ENCODE results near the gene FABP3.
"Not testable (repeated sequence)": the region's sequence is repeated elsewhere in the genome, so short reads cannot be mapped to it uniquely, and the experiment has no call there.

FABP3 gene

DNA sequence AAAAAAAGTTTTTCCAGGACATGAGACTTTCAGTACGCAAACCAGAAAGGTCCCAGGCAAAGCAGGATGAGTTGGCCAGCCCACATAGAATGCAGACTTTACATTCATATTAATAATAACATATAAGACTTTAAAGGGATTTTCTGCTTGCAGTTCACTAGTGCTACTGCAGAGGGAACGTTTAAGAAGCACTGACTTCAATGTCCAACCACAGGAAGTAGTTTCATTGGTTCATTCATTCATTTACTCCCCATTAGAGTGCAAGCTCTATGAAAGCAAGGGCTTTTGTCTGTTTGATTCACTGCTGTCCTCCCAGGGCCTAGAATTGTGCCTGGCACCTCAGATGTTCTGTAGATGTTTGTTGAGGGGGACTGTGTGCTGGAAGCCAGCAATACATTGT lies 28.4 kb upstream of the FABP3 start:
- no peak for DNase-seq

DNA sequence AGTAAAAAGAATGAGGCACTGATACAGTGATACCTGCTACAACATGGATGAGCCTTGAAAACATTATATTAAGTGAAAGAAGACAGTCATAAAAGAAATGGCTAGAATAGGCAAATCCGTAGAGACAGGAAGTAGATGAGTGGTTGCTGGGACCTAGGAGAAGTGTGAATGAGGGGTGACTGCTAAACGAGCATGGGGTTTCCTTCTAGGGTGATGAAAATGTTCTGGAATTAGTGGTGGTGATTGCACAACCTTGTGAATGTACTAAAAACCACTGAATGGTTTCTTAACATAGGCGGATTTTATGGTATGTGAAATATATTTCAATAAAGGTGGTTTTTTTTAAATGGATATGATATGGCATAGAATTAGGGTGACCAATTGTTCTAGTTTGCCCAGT lies 27.5 kb upstream of the FABP3 start:
- no peak for DNase-seq

DNA sequence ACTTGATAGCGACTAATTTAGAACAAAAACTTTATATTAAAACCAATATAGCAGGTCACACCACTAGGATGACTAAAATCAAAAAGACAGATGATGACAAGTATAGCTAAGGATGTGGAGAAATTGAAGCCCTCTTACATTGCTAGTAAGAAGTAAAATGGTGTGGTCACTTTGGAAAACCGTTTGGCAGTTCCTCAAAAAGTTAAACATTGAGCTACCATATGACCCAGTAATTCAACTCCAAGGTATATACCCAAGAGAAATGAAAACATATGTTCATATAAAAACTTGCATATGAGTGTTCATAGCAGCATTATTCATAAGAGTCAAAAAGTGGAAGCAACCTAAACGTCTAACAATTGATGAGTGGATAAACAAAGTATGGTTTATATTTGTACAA lies 27.1 kb upstream of the FABP3 start:
- no peak for DNase-seq

DNA sequence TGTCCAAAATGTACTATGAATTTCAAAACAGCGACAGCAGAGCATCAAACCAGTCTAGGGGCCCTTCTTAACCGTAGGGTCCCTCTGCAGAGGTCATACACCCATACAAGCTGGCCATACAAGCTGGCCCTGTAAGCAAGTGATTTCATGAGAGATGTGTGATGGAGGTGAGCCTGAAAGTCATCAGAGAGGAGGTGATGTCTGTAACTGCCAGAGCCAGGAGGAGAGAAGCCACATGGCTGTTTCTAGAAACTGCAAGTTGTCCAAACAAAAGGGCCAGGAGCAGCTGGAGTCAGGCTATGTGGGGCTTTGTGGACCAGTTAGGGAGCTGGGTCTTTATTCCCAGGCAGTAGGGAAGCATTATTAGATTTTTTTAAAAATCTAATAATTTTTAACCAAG lies 25.4 kb upstream of the FABP3 start:
- DNase-seq = no peak

DNA sequence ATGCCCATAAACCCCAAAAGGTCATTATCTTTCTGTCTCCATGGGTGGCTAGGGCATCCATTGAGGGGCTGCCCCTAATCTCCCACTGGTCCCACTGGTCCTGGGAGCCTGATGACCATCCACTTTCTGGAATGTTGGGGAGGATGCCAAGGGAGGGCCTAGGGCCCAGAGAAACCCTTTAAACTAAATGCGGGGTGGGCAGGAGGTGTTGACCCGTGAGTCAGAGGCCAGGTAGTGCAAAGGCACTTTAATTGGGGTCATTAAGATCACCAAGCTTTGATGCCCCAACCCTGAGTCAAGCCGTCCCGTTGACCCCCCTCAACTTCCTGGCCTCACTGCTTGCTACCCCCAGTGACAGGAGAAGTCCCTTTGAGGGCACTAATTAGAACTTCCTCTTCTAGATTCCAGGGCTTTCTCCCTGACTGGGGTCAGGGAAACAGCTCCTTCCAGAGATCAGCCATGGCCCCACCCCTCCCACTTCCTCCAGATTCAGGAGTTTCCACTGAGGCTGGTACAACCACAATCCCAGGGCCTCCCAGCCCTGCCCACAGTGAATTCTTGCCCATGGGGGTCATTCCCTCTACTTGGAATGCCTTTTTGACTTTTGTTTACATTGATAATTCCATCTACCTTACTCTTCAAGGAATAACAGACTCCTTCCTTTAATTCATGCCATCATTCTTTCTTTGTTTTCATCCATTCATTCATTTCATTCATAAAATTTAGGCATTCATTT lies 24.7 kb upstream of the FABP3 start:
- no peak for DNase-seq

DNA sequence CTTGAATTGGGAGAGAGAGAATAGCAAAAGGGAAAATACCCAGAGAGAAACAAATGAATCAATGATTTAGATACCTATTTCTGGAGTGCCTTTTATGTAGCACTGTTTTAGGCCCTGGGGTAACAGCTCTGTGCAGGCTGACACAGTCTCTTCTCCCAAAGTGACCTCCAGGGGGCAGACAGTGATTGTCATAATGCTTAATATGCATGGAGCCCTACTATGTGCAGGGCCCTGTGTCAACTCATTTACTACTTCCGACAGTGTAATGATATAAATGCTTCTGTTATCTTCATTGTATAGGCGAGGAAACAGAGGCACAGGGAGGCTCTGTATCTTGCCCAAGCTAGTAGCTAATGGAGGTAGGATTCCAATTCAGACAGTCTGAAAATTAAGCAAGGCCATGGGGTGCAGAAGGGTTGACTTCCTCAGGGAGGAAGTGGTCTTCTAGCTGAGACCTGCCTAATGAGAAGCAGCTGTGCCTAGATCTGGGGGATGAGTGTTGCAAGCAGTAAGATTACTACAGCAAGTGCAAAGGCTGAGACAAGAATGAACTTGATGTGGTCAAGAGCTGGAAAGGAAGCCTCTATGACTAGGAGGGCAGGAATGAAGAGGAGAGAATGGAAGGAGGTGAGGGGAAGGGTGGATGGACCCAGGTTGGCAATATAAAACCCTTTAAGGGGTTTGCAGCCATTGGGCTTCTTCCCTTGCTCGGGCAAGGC lies 23.9 kb upstream of the FABP3 start:
- DNase-seq = no peak

DNA sequence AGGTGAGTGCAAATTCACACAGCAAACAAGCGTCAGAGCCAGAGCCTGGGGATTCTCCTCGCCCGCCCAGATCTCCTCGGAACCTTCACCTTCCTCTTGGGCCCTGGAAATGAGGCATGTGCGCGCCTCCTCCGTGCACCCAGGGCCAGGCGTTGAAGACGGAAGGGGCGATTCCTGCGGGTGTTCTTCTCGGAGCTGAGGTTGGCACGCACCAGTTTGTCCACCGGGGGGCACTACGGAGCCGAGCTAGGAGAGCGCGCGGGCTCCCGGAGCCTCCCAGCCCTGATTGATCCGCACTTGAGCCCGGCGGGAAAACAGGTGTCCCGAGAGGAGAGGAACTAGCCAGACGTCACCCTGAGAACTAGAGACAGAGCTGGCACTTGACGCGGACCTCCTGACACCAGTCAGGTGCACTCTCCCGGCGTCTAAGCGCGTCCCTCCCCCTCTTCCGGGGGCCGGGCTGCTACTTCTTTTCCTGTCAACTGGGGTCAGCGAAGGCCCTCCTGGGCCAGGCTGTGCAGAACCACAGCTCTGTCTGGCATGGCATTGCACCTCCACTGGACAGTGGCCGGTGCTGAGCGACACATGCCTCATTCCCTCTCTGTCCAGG lies 21.8 kb upstream of the FABP3 start:
- peak; percentile 72 for DNase-seq

DNA sequence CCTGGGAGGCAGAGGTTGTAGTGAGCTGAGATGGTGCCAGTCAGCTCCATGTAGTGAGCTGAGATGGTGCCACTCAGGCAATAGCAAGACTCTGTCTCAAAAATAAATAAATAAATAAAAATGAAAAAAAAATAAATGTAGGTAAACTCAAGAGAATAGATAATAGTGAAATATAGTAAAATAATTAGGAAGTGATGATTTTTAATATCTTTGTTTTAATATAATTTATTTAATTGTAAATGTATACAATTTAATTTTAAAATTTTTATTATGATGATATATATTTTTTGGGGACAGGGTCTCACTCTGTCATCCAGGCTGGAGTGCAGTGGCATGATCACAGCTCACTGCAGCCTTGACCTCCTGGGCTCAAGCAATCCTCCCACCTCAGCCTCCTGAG lies 20.6 kb upstream of the FABP3 start:
- no peak for DNase-seq

DNA sequence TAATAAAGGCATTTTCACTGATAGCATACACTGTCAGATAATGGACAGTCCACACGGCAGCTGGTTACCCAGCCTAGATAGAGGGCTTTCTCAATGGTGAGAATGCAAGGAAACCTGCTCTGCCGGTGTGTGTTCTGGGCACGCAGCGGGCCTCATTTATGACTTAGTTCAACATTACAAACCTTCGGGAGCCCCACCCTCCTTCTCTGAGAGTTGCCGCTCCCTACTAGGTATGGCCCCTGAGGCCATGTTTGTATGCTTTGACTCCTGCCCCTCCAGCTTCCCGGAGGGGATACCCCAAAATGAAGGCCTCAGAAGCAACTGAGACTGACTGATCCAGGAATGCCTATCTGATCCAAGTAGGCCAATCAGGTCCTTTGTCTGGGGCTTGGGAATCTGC lies 17.2 kb upstream of the FABP3 start:
- DNase-seq = no peak

DNA sequence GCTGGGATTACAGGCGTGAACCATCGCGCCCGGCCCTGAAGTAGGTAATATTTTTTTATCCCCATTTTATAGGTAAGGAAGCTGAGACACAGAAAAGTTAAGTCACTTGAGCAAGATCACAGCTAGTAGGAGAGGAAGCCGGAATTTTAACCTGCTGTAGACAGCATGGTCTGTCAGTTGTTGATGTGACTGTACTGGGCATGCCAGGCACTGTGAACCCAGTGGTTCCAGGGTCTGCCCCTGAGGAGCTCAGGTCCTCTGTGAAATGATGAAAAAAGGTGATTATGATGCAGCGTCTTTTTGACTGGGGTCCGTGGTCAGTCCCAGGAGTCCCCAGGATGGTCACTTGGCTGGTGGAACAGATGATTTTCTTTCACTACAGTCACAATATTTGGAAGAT lies 16.7 kb upstream of the FABP3 start:
- no peak for DNase-seq

DNA sequence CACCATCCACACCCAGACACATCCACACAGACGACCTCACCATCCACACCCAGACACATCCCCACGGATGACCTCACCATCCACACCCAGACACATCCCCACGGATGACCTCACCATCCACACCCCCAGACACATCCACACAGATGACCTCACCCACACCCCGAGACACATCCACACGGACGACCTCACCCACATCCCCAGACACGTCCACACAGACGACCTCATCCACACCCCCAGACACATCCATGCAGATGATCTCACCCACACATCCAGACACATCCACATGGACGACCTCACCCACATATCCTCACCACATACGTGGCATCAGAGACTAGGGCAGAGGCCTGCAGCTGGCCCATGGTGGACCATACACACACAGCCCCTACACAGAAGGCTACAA lies 14.7 kb upstream of the FABP3 start:
- no peak for DNase-seq

DNA sequence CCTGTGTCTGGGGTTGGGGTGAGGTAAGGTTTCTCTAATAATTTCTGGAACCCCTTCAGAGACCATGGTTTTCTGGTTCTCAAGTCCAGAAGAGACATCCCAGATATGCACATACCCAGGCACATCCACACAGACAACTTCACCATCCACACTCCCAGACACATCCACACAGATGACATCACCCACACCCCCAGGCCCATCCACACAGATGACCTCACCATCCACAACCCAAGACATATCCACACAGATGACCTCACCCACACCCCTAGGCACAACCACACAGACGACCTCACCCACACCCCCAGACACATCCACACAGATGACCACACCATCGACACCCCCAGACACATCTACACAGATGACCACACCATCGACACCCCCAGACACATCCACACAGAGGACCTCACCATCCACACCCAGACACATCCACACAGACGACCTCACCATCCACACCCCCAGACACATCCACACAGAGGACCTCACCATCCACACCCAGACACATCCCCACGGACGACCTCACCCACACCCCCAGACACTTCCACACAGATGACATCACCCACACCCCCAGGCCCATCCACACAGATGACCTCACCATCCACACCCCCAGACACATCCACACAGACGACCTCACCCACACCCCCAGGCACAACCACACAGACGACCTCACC lies 13.8 kb upstream of the FABP3 start:
- not testable (repeated sequence) for DNase-seq

DNA sequence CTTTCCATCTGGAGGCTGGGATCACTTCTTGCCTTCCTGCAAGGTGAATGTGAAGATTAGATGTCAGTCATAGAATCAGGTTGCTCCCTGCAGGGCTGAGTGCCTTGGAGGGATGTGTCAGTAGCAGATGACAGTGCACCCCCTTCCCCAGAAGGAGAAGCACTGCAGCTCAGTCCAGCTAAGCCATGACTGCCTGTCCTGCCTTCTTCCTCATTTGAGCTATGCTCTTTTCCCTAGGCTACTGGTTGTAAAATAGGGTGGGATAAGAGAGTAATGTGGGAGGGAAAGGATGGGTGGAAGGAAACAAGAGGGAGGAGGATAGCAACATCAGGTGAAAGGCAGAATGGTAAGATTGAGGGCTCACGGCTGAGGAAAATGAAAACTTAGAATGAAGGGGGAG lies 11.1 kb upstream of the FABP3 start:
- DNase-seq = no peak

DNA sequence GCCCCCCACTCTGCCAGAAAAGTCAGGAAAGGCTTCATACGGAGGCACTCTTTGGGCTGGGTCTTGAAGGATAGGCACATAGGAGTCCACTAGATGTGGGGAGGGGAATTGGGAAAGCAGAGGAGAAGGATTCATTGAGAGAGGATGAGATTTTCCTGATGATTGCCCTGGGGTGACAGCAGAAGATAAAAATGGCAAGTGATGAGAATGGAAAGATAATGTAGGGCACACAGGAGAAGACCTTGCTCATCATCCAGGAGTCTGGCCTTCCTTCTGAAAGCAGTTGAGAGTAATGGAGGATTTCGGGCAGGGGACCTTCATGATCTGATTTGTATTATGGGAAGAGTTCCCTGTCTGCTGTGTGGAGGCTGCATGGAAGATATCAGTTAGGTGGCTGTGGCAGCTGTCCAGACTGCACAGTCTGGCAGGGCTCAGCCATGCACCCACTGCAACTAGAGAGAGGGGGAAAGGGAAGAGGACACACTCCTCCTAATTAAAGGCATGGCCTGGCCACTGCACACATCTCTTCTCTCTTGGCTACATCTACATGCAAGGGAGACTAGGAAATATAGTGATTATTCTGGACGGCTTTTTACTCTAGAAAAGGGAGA lies 9.6 kb upstream of the FABP3 start:
- DNase-seq = no peak

DNA sequence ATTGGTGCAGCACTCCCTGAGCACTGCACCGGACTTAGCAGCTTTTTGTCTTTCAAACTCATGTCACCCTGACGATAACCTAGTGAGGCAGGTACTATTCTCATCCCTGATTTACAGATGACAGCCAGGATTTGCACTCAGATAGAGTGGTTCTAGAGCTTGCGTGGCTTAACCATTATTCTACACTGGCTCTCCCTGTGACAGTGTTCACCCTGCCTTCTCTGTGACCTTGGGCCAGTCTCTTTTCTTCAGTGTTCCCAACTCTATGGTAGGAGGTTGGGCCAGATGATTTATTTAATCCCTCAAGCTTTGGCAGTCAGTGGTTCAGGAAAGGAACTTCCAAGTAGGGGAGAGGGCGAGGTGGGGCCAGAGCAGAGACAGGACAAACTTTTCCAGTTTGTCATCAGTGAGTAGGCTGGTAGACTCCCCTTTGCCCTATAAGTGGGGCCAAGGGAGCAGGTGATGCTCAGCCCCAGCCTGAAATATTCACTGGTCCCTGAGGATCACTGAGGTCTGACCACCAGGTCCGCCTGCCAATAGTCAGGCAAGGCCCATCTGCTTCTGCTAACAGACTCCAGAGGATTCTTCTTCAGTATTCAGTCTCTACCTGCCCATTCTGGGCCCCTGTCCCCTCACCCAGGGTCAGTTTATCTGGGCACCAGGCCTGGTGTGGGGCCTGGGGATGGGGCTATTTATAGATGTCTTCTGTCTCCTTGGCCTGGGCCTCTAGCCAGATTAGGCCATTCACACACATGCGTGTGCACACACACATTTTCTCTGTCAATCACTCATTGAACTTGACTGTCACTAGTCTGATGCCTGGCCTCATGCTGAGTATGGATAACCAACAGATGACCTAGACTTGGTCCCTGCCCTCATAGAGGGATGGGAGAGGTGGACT lies 8.8 kb upstream of the FABP3 start:
- no peak for DNase-seq

DNA sequence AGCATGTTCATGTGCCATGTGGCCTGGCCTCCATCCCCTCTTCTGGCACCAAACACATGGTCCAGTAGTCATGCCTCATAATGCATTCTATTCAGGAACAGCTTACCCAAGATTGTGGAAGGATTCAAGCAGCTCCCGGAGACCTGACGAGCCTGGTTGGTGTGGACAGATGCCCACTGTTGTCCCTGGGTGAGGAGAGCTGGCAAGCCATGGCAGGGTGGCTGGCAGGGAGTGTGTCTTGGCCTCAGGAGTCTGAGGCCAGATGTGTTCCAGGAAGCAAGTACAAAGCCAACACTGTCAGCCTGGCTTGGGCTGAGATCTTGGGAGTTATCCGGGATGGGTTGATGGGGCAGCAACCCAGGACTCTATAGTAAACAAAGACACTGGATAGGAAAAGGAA lies 7.3 kb upstream of the FABP3 start:
- DNase-seq = no peak

DNA sequence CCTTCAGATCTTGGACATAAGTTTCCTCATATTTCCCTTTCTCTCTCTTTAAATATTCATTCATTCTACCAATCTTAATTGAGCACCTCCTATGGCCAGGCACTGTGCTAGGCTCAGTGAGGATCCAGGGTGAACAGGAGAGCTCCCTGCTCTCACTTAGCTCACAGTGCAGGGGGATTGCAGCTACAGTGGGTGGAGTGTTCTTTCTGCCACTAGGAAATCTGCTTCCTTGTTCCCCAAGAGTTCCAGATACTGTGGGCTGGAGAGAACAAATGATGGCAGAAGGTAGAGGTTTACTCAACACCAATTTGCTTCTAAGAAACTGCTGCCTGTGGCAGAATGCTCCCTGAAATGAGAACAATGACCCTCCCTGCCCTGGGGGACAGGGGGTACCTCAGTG lies 5.1 kb upstream of the FABP3 start:
- no peak for DNase-seq

DNA sequence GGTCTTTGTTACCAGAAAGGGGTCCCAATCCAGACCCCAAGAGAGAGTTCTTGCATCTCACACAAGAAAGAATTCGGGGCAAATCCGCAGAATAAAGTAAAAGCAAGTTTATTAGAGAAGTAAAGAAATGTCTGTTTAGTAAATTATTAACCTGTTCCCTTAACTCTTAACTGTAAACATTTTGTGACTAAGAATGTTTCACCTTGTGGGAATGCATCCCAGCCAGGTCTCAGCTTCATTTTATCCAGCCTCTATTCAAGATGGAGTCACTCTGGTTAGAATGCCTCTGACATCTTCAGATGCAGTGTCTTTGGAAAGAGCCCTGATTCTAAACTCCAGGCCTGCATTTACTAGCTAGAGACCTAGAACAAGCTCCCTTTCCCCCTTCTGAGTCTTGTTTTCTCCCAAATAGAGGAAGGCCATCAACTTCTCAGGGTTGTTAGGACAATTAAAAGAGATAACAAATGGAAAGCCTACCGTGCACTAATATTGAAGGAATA lies 4.5 kb upstream of the FABP3 start:
- DNase-seq = no peak

DNA sequence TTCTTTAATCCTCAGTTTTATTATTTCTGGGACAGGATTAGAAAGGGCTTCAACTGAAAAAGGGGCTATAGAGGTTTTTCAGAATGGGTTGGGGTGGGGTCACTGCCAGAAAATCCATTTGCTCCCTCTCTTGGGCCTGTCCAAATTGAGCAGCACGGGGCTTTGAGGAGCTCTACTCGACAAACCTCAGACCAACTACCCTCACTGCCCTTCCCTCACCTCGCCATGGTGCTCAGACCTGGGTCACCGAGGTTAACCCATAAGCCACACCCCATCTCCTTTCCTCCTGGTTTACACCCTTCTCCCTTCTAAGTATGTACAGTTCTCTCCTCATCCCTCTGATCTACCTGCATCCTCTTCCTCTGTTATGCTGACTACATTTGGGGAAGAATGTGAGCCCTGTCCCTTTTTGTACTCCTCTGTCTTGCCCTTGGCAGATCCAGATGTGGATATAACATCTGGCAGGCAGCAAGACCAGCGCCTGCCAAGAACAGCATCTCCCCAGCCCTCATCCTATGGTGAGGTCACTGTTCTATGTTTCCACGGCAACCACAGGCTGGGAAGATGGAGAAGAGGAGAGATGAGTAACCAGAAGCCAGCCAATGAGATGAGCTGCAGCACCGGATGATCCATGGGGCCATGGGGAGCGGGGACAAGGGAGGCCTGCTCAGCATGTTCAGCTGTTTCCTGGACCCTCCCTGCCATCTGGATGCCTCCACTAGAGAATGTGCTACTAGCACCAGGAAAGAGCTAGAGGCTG lies 3.7 kb upstream of the FABP3 start:
- DNase-seq = no peak

DNA sequence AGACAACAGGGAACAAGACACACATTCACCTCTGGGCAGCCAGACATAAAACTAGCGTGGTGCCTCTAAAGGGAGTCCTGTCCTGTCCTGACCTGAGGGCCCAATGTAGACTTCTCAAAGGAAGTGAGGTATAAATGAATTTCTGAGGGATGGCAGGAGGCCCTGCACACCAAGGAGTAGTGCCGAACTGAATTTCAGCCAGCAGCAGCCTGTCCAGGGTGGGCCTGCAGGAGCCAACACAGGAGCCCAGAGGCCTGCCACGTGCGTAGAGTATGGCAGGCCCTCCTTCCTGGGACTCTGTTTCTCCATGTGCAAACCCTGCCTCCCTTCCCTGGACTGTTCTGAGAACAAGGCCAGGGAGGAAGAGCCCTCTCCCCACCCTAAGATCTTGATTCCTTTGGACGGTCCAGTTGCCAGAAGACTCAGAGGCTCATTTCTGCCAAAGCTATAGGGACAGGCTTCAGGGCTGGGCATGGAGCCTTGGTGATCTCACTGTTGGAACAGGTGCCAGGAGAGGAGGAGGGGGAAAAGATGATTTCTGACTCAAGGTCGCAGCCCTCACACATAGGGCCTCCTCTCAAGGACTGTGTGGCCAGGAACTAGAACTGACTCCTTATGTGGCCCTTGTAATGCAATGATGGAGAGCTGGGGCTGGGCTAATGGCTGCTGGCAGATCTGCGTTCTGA lies 1.8 kb upstream of the FABP3 start:
- no peak for DNase-seq
